NCI-H2196 treated with DMSO at 0.1 percent for 48 hours (cell line): Measurements from ENCODE around the gene THSD4.

Experiments
- DNase-seq: peaks from one replicate; lab custom pipeline; 2025; ENCODE audit not compliant: unreplicated experiment; lab: John Stamatoyannopoulos, UW

The THSD4 gene

DNA sequence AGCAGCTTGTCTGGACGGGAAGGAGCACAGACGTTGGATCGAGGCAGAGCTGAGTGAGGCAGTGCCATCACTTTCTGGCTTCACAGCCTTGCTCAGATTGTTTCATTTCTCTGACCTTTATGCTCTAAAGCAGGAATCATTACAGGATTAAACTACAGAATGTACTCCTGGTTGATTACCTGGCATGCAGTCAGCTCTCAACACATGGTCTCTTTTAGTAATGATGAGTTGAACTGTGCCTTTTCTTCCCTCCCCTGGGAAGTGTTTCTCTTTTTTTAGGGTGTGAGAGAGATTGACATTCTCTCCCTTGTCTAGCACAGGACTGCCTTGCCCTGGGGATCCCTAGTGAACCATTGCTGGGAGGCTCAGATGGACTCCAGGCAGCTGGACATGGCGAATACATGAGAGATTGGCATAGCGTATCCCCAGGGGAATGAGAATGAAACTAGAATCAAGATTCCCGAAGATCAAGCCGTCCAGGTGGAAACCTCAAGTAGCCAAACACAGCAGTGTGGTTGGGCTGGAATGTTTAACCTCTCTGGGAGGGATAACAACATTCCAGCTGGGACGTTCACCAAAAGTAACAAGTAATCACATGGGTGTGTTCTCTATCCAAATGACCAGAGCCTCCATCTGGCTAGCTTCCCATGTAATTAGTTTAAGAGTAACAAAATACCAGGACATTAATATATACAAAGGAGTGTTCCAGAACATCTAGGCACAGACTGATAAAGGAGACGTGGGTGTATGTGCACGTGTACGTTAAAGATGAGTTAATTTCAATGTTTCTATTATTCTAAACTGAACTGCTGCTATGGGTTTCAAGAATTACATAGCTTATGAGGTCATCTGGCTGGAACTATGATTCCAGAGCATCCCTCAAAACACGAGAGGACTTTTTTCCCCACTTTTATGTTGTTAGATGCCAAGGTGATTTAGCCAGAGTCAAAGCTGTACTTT lies 576.5 kb downstream of the THSD4 start:
- no peak for DNase-seq

DNA sequence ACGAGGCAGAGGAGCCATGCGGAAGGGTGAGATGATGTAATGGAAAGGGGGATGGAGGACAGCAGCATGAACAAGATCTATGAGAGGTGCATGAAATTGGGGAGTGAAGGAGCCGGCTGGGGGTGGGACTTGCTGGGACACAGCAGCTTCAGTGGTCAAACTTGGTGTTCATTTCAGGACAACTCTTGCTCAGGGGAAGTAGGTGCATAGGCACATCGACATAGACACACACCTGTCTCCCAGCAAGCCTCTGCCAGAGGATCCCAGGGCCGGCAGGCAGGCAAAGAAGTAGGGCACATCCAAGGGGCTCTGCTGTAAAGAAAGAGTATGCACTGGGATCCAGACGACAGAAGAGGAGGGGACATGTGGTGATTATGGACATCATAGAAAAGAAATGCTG lies 582.0 kb downstream of the THSD4 start:
- DNase-seq, result no peak

DNA sequence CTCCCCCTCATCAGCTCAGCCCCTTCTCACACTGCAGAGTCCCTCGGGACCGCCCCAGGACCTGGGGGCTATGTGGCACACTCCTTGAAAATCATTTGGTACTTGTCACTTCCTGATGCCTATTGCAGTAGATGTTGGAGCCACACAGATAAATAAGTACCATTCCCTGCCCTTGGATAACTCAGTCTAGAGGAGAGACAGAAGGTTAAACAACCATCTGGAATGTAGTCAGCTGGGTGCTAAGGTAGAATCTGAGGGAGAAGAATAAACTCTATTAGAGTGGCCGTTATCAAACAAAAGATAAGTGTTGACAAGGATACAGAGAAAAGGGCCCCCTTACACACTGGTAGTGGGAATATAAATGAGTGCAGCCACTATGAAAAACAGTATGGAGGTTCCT lies 582.8 kb downstream of the THSD4 start:
- no peak for DNase-seq

DNA sequence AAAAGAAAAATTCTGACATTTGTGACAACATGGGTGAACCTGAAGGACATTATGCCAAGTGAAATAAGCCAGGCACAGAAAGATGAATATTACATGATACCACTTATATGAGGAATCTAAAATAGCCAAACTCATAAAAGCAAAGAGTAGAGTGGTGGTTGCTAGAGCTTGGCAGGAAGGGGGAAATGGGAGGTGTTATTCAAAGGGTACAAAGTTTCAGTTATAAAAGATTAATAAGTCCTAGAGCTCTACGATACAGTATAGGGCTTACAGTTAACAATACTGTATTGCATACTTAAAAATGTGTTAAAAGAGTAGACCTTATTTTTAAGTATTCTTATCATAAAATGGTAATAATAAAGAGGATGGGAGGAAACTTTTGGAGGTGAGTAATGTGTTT lies 583.5 kb downstream of the THSD4 start:
- no peak for DNase-seq

DNA sequence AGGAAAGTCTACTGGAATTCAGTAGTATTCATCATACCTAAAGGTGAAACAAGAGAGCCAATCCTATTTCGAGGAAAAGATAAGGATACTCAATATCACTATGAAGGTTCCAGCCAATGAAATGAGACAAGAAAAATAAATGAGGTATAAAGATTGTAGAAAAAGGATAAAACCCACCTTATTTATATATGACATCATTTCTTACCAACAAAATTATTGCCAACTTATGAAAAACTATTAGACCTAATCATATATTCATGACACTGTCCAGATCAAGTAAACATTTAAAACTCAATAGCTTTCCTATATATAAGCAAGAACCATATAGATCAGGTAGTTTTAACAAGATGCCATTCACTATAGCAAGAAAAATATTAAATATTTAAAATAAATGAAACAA lies 584.7 kb downstream of the THSD4 start:
- DNase-seq, result no peak

DNA sequence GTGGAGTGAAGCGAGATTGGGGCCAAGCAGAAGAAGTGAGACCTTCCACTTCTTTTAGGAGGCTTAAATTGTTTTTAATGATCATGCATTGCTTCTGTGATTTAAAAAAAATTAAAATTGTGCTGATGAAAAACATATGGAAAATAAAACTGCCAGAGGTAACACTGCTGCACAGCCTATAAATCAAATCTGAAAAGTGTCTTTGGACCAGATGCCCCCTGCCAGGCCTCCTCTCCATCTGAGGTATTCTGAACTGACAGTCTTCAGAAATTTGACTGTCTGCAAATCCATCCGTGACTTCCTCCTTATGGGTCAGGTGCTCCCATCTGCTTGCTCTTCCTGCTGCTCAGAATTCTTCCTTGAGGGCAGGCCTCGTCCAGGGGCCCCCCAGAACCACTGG lies 586.5 kb downstream of the THSD4 start:
- DNase-seq, result no peak

DNA sequence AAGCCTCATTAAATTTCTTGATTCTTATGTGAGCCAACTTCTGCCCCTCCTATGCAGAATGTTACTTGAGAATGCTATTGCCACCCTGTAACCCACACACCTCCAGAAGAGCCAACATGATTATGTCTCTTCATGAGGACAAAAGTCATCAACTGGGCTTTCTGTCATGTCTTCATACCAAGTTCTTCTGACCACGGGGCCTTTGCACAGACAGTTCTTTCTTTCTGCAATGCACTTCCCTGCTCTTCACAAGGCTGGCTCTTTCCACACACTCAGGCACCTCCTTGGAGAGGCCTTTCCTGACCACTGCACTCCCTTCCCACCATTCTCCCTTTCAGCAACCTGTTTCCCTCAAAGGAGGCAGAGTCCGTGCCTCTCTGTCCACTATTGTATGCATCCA lies 587.2 kb downstream of the THSD4 start:
- no peak for DNase-seq

DNA sequence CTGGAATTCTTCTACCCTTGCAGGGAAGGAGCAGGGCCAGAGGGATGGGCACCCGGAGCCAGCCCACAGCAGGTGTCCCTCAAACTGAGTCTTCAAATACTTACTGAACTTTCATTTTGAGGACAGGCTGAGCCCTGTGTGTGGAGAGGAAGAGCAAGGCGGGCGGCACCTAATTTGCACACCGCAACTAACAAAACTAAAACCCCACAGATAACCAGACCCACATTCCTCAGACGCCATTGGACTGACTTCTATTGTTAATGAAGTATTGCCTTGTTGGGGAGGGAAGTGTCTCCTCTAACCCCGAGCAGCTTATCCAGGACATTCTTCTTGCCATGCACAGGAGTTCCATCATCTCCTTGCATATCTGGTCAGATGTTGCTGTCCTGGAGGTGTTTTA lies 589.9 kb downstream of the THSD4 start:
- DNase-seq, result no peak

DNA sequence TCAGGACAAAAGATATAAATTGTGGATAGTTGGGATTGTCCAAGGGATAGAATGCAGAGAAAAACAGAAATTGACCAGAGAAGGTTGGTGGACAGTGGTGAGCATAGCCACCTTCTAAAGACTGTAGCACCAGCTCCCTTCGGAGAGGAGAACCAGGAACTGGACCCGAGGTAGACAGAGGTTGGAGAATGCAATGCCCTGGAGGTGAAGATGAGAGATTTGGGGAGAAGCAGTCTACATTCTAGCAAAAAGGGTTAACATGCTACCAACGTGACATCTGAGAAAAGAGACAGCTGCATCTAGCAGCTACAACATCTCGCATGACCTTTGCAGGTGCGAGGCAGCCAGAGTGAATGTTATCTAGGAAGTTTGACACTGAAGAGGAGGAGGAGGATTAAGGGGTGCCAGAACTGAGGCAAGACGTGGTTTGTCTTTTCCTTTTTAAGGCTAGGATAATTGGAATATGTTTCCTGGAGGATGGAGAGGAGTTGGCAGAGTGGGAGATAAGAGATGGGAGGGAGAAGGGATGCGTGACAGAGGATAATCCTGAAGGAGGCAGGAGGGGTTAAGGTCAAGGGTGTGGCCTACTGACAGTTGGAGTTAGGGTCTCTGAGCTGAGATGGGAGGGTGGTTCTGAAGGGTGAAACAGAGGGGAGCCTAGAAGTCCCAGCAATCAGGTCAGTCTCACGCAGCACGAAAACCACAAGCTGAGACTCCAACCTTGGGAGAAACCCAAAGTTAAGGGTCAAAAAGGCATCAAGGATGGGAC lies 591.4 kb downstream of the THSD4 start:
- no peak for DNase-seq

DNA sequence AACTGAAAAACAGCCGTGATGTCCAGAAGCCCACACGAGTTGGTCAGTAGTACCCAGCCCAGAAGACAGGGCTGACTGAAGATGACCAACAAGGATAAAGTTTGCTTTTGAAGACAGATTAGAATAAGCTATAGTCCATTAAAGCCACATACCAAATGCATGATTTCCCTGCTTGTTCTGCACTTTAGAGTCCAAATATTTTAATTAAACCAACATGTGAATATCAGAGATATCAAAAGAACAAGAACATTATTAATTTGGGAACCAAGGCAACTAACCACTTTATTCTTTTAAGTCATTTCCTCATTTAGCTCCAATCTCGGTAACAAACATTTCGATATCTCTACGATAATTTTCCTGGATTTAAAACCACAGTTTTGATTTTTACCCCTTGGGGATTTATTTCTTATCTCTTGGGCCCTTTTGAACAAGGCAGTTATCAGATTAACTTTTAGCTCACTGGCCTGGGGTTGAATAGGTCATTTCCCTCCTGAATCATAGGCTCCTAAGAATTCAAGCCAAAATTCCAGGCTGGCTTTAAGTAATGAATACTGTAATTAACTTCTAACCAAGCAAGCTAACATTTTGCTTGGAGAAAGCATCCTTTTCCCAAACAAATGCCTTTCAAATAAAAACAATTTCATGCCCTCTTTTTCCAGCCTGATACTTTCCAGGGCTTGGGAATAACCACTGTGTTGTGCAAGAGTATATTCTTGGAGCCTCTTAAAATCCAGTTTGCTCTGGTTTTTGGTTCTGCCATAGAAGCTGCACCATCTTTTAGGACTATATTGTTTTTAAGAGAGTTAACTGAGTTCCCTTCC lies 592.2 kb downstream of the THSD4 start:
- no peak for DNase-seq

DNA sequence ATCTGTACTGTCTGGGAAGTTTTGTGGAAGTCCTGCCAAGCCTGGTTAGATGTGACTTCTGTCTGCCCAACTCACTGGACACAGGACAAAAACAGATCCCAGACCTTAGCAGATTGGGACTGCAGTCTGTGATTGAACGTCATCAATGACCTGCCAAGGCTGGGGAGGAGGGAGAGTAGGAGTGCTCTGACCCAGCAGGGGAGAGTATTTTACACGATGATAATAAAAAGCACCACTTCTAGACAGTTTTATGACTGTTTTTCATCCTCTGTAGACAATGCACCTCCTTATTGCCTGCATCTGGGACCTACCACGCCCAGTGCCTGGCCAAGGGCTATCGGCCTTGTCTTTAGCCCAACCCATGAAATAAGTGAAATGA lies 592.8 kb downstream of the THSD4 start:
- no peak for DNase-seq

DNA sequence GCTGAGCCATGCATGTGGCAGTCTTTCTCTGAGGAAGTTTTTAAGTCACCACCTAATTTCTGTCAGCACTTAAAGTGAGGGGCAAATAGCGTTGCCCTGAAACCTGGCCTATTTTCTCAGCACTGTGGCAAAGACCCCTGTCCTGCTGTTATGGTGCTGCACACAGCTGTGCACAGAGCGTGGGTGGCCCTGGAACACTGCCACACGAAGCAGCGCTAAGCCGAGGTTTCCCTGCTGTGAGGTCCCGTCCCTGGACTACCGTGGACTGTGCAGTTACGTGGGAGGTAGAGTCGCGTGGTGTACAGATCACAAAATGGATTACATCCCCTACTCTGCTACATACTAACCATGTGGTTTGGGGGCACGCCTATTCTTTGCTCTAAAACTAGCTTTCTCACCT lies 593.5 kb downstream of the THSD4 start:
- DNase-seq, result no peak

DNA sequence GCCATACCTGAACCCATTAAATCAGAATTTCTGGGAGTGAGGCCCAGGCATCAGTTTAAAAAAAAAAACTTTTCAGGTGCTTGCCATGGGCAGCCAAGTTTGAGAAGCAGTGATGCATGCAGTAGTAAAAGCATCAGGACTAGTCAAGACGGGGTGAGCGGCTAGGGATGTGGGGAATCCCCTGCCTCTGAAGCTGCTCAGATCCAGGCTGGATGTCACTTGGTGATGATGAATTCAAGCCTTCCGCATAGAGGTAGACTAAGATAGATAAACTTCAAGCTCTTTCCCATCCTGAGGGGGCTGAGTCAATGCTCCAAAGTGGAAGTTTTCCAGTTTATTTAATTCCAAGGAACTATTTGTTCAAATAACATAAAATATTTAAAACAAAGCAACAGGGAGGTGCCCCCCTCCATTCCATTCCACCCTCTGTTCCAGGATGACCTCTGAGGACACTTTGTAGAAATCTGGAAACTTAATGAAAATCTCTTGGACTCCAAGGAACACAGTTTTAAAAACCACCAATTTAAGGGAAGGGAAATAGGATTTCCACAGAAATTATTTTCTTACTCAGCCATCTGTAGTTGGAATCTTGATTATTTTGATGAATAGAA lies 594.6 kb downstream of the THSD4 start:
- DNase-seq, result no peak

DNA sequence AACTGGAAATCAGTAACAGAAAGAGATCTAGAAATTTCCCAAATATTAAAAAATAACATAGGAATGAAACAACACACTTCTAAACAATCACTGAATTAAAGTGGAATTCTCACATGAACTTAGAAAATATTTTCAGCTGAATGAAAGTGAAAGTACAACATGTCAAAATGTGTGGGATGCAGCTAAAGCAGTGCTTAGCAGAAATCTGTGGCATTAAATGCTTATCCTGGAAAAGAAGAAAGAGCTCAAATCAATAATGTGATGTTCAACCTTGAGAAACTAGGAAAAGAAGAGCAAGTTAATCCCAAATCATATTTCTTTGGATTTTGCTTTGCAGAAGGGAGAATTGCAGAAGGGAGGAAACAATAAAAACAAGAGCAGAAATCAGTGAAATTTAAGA lies 596.9 kb downstream of the THSD4 start:
- no peak for DNase-seq

DNA sequence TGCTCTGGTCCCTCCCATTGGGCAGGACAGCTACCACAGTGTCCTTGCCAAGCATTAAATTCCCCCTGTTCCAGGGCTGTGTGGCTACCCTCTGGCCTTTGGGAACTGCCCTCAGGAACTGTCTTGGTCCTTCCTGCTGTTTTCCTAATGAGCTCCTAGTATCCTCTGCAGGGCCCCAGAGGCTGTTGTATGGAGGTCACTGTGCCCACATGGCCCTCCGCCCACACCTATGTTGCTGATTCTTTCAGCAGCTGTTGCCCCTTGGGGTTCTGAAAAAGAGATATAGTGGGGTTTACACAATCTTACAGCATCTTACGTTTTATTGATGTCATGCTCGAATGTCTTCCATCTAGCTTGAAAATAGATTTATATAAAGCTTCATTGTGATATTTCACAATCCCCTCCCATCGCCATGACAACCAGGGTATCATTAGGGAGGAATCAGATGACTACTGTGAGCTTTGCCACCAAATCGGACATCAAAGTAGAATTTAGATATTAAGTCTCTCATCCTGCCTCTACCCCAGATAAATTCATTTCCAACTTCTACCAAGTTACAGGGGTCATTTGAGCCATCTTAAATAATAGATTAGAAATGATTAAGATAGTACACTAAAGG lies 598.0 kb downstream of the THSD4 start:
- DNase-seq, result no peak

DNA sequence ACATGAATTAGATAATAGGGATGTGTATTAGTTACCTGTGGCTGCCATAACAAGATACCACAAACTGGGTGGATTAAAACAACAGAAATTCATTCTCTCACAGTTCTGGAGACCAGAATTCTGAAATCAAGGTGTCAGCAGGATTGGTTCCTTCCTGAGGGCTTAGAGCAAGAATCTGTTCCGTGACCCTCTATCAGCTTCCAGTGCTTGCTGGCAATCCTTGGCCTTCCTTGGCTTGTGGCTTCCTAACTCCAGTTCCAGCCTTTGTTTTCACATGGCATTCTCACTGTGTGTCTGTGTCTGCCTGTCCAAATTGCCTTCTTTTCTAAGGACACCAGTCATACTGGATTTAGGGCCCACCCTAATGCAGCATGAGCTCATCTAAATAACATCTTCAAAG lies 600.6 kb downstream of the THSD4 start:
- DNase-seq, result no peak

DNA sequence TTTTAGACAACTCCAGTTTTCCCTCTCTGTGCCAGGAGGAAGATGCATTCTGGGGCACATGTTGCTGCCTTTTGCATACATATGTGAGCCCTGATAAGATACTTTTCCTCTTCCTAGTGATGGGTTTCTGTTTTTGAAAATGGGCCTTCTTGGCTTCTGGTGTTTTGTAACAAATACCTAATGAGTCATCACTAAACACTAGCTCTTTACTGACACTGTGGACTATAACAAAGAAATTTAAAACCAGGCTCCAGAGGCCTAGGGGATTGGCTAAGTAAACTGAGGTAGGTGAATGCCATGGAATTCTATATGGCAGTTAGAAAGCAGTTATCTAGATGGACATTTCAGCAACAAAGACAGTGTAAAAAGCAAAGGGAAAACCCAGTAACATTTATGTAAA lies 601.7 kb downstream of the THSD4 start:
- DNase-seq, result no peak

DNA sequence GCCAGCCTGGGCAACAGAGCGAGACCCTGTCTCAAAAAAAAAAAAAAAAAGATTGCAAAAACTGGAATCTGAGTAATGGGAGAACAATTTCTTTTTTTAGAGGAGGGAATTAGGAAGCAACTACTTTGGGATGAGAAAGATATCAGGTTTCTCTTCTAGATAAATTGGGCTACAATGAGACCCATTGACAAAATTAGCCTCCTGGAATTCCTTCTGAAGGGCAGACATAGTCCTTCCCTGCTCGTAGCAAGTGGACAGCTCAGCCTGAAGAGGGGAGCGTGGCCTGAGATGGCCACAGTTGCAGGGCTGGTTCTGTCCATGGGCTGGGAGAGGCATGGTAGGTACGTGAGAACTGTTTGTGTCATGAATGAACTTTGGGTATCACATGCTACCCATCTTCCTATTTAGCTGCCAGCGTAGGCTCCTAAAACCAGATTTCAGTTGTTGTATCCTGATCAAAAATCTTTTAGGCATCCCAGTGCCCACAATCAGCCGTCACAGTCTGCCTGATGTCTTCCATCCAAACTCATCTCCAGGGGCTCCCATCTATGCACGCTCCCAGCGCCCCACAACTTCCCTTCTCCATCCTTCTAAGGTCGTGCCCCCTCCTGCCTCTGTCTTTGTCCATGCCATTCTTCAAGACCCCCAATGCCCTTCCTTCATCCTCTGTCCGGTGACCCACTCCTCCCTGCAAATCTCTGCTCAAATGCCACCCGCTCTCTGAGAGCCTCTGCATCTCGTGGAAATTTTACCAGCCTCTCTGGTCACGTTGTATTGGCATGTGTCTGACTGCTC lies 603.0 kb downstream of the THSD4 start:
- DNase-seq, result no peak

DNA sequence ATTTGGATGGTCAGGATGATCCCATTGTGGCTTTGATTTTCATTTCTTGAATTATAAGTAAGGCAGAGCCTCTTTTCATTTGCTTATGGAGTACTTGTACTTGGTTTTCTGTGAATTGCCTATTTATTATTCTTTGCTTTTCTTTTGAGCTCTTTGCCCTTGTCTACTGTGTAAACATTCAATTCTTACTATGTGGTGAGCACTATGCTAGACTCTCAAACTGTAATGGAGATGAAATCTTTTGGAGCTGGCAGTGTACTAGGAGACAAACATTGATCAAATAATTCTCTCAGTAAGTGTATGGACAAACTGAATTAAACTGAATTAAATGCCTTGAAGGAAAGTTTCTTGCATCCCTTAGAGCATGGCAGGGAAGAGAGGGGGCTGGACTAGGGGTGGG lies 608.1 kb downstream of the THSD4 start:
- no peak for DNase-seq
